NOMO-1 (cell line): Measurements from ENCODE around the gene EPG5.
"Not testable (repeated sequence)": the region's sequence is repeated elsewhere in the genome, so short reads cannot be mapped to it uniquely, and the experiment has no call there.

Experiments used
- DNase-seq, 2 experiments: peaks; one replicate each; lab custom pipeline; 2025; ENCODE audit not compliant: unreplicated experiment in 2 of 2; lab: John Stamatoyannopoulos, UW

Gene EPG5, protein sequence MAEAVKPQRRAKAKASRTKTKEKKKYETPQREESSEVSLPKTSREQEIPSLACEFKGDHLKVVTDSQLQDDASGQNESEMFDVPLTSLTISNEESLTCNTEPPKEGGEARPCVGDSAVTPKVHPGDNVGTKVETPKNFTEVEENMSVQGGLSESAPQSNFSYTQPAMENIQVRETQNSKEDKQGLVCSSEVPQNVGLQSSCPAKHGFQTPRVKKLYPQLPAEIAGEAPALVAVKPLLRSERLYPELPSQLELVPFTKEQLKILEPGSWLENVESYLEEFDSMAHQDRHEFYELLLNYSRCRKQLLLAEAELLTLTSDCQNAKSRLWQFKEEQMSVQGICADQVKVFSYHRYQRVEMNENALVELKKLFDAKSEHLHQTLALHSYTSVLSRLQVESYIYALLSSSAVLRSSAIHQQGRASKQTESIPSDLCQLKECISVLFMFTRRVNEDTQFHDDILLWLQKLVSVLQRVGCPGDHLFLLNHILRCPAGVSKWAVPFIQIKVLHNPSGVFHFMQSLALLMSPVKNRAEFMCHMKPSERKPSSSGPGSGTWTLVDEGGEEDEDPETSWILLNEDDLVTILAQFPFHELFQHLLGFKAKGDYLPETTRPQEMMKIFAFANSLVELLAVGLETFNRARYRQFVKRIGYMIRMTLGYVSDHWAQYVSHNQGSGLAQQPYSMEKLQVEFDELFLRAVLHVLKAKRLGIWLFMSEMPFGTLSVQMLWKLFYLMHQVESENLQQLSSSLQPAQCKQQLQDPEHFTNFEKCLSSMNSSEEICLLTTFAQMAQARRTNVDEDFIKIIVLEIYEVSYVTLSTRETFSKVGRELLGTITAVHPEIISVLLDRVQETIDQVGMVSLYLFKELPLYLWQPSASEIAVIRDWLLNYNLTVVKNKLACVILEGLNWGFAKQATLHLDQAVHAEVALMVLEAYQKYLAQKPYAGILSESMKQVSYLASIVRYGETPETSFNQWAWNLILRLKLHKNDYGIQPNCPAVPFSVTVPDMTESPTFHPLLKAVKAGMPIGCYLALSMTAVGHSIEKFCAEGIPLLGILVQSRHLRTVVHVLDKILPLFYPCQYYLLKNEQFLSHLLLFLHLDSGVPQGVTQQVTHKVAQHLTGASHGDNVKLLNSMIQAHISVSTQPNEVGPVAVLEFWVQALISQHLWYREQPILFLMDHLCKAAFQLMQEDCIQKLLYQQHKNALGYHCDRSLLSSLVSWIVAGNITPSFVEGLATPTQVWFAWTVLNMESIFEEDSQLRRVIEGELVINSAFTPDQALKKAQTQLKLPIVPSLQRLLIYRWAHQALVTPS (N-terminal part only)

GRCh38 chr18:45967007-45967706 lies at the start of gene EPG5:
EPG5 (minus strand) TSS chr18:45967329; CDS start chr18:45967239, 90 bp downstream.
- peak; percentile 94 to 96 for DNase-seq

- peak; percentile 47 to 78 for DNase-seq
Measured at GRCh38 chr18:46013484-46014189, 46.5 kb upstream of the EPG5 start.

DNA sequence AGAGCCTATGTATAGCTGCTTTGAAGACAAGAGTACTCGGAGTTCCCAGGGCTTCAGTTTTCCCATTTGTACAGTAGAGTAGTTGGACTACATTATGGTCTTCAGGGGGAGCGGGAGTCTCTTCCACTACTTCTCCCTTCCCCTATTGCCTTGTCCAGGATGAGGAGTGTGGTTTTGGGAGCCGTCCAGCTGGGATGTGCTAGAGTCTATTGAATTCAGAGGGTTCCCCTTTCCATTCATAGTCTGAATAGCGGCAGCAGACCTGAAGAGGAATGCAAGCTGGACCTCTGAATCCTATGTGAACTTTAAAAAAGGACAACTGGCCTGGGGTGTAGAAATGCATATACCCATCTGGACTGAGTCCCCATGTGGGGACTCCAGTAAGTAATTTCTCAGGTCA lies 43.5 kb upstream of the EPG5 start:
- DNase-seq = no peak

GRCh38 chr18:46010050-46010449 lies 42.9 kb upstream of the EPG5 start:
- DNase-seq = no peak

DNA sequence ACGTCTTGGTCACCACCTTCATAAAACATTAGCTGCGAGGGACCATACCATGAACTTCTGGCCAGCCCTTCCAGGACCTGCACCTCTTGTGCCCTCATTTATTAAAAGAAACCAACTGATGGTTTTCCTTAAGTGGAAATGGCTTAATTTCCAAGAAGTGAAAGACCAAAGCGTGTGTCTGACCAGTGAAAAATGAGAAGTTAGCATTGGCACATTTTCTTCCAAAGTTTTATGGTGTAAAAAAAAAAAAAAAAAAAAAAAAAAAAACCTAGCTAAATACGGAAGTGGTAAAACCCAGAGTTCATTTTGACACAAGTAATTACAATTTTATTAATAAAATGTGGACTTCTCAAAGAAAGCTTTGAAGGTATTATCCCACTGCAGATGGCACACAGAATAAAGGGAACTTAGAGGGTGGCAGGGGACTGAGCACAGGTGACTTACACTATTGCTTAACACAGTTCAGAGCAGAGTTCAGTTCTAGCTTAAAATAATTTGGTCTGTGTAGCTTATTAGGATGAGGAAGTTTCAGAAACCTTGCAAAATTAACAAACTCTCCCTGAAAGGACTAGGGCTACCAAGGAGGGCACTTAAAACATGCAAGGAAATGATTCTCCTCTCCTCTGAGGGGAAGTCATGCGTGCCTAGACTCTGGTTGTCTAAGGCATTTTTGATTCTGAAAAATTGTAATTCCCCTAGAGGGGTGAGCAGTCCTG lies 42.2 kb upstream of the EPG5 start:
- DNase-seq = peak; percentile 82 to 94

DNA sequence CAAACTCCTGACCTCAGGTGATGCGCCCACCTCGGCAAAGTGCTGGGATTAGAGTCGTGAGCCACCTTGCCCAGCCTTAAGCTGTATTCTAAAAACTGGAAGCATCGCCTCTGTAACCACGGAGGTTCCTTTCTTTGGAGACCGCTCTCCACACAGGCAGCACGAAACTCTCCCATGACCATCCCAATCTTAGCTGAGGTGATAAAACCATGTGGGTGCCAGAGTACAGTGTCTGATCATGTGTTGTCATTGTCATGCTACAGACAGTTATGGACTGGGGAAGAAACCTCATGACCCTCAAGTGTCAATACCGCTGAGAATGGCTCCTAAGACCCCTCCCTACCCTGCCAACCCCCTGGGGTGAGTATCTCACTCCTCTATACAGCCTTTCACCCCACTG lies 41.4 kb upstream of the EPG5 start:
- DNase-seq = no peak

GRCh38 chr18:46007165-46007564 lies 40.0 kb upstream of the EPG5 start:
- no peak for DNase-seq

DNA sequence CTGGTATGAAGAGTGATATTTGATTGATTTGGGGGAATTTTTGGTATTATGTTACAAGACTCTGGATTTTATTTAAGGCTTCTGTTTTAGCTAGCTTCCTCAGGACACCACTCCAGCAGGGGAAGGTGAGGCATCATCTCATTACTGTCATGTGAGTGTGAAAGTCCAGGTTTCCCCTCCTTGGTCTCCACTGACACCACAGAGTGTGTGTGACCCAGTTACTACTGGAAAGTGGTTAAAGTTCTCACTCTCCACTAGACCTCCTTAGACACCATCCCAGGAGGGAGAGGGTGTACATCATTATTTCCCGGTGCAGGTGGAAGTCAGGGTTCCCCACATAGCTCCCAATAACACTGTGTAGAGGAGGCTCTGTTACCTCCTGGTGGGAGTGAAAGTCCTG lies 35.8 kb upstream of the EPG5 start:
- no peak for DNase-seq

DNA sequence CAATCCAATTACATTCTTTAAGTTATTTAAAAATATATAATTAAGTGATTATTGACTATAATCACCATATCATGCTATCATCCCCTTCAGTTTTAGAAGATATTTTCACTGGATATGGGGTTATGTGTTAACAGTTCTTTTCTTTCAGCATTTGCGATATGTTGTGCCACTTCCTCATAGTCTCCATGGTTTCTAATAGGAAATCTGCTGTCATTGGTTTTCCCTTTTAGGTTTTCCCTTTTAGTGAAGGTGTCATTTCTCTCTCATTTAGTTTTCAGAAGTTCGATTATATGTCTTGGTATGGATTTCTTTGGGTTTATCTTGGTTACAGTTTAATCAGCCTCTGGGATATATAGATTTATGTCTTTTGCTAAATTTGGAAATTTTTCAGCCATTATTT lies 34.8 kb upstream of the EPG5 start:
- DNase-seq = no peak

DNA sequence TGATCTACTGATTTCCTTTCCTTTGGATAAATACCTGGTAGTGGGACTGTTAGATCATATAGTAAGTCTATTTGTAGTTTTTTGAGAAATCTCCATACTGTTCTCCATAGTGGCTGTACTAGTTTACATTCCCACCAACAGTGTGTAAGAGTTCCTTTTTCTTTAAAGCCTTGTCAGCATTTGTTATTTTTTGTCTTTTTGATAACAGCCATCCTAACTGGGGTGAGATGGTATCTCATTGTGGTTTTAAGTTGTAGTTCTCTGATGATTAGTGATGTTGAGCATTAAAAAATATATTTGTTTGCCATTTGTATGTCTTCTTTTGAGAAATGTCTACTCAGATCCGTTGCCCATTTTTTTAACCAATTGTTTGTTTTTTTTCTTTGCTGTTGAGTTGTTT lies 33.9 kb upstream of the EPG5 start:
- DNase-seq = no peak

GRCh38 chr18:45999536-45999935 lies 32.4 kb upstream of the EPG5 start:
- no peak for DNase-seq

GRCh38 chr18:45998244-45998643 lies 31.1 kb upstream of the EPG5 start:
- no peak for DNase-seq

DNA sequence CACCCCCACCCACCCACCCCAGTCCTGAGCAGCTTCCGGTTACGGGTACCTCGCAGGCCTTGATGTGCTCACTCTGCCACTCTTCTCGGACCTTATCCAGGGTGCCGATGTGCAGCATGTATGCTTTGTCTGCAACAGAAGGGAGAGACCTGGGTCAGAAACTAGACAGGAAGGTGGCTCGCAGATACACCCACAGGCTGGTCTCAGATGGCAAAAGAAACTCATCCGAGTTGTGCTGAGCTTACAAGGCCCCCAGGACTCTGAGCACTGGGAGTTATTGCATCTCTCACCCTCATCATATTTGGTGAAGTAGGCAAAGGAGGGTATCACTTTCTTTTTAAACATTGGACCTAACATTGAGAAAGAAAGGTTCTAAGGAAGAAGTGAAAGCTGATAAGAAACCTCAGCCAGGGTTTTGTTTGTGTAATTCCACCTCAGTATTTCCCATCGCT lies 30.6 kb upstream of the EPG5 start:
- DNase-seq = peak in 1 of 2 experiments; percentile 44

GRCh38 chr18:45995461-45995860 lies 28.3 kb upstream of the EPG5 start:
- no peak for DNase-seq

GRCh38 chr18:45993438-45993837 lies 26.3 kb upstream of the EPG5 start:
- no peak for DNase-seq

DNA sequence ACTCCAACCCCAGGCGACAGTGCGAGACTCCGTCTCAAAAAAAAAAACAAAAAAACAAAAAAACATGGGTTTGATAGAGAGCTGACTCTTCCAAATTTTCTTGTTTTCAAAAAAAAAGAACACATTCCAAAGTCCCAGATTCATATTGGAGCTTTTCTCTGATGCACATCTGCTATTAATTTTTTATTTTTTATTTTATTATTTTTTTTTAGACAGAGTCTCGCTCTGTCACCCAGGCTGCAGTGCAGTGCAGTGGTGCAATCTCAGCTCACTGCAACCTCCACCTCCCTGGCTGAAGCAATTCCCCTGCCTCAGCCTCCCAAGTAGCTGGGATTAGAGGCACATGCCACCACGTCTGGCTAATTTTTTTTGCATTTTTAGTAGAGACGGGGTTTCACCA lies 25.4 kb upstream of the EPG5 start:
- not testable (repeated sequence) for DNase-seq

DNA sequence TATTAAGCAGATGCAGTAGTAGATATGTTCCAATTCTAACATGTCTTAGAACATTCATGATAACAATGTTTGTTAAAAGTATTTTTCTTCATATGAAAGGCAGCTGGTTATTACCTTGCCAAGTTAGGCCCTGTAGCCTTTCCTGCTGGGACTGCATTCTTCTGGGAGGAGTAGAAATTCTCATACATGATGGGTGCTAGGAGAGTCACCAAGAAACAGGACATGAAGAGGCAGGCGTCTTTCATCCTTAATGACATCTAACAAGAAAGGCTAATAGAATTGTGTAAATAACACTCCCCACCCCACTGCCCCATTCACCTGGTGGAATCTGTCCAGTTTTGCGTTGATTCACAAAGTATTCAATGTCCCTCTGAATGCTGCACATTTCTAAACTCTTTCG lies 24.7 kb upstream of the EPG5 start:
- no peak for DNase-seq

GRCh38 chr18:45984546-45985235 lies 17.6 kb upstream of the EPG5 start:
- DNase-seq = no peak
